ENCODE measurements around the gene MAGOHB. TPM values are rescaled to one million over a fixed set of nuclear protein-coding genes. Genes with fewer than 3 reads are reported as not detected.

Gene MAGOHB
- total RNA-seq, 1 experiment from 2014 or later = 72.0 TPM

GRCh38 chr12:10607885-10608458 is 5.4 kb downstream of the MAGOHB start:
- CTCF ChIA-PET = no interaction called here
- no TSS peak for BruUV-seq (replicated peaks)
- peaks cover 4% of the 10 kb centered on the region for H3K4me1 ChIP-seq (ENCODE audit: insufficient read depth, low read length, poor library complexity, severe bottlenecking)
- peaks cover 42% of the 10 kb centered on the region for H3K36me3 ChIP-seq (ENCODE audit: insufficient read depth, low read length, poor library complexity, severe bottlenecking)
- H3K27ac ChIP-seq (ENCODE audit: low read depth, low read length, poor library complexity, severe bottlenecking) = no peak overlapping the region
- POLR2A ChIA-PET (ENCODE audit: low non-redundant PET) = no interaction called here
- TF ChIP-seq CTCF (conservative IDR thresholded peaks at IDR 0.05; ENCODE audit: low read depth, low read length) (peak; percentile 31; the same call in 1 of the 2 replicates), EZH2 (IDR thresholded peaks at IDR 0.05; ENCODE audit: borderline replicate concordance, low read depth, low read length, poor library complexity, severe bottlenecking) (no peak)
- no peaks in the 10 kb centered on the region for H3K27me3 ChIP-seq (replicated peaks; ENCODE audit: insufficient read depth, low read depth, low read length, poor library complexity)
- intact Hi-C loops (cut with micrococcal nuclease; ENCODE audit: unreplicated experiment) = no loop called here
- DNase-seq (ENCODE audit: low spot score) = peak; percentile 19
- H3K4me3 ChIP-seq (ENCODE audit: low read depth, low read length, poor library complexity, severe bottlenecking) = no peak overlapping the region
- no peaks in the 10 kb centered on the region for H3K9me3 ChIP-seq (ENCODE audit: low read depth, low read length, poor library complexity, severe bottlenecking)

- DNase-seq (ENCODE audit: low spot score) = no peak
- ChIA-PET CTCF (no interaction called here), POLR2A (ENCODE audit: low non-redundant PET) (no interaction called here)
- no peaks in the 10 kb centered on the region for H3K4me1 ChIP-seq (ENCODE audit: insufficient read depth, low read length, poor library complexity, severe bottlenecking)
- H3K36me3 ChIP-seq (ENCODE audit: insufficient read depth, low read length, poor library complexity, severe bottlenecking) = peaks cover 11% of the 10 kb centered on the region
- intact Hi-C loops (cut with micrococcal nuclease; ENCODE audit: unreplicated experiment) = no loop called here
- H3K9me3 ChIP-seq (ENCODE audit: low read depth, low read length, poor library complexity, severe bottlenecking) = no peaks in the 10 kb centered on the region
- no TSS peak for BruUV-seq (replicated peaks)
- H3K27ac ChIP-seq (ENCODE audit: low read depth, low read length, poor library complexity, severe bottlenecking) = no peak overlapping the region
- no peak overlapping the region for H3K4me3 ChIP-seq (ENCODE audit: low read depth, low read length, poor library complexity, severe bottlenecking)
- no peaks in the 10 kb centered on the region for H3K27me3 ChIP-seq (replicated peaks; ENCODE audit: insufficient read depth, low read depth, low read length, poor library complexity)
- TF ChIP-seq CTCF (conservative IDR thresholded peaks at IDR 0.05; ENCODE audit: low read depth, low read length) (no peak), EZH2 (IDR thresholded peaks at IDR 0.05; ENCODE audit: borderline replicate concordance, low read depth, low read length, poor library complexity, severe bottlenecking) (no peak)
Observed at GRCh38 chr12:10601860-10602259, 11.5 kb downstream of the MAGOHB start.

GRCh38 chr12:10600988-10601387 is 12.4 kb downstream of the MAGOHB start:
- no peak overlapping the region for H3K4me3 ChIP-seq (ENCODE audit: low read depth, low read length, poor library complexity, severe bottlenecking)
- H3K9me3 ChIP-seq (ENCODE audit: low read depth, low read length, poor library complexity, severe bottlenecking) = no peaks in the 10 kb centered on the region
- POLR2A ChIA-PET (ENCODE audit: low non-redundant PET) = no interaction called here
- no peak for DNase-seq (ENCODE audit: low spot score)
- TF ChIP-seq EZH2 (IDR thresholded peaks at IDR 0.05; ENCODE audit: borderline replicate concordance, low read depth, low read length, poor library complexity, severe bottlenecking) (no peak), CTCF (conservative IDR thresholded peaks at IDR 0.05; ENCODE audit: low read depth, low read length) (no peak)
- no peak overlapping the region for H3K27ac ChIP-seq (ENCODE audit: low read depth, low read length, poor library complexity, severe bottlenecking)
- CTCF ChIA-PET = no interaction called here
- H3K36me3 ChIP-seq (ENCODE audit: insufficient read depth, low read length, poor library complexity, severe bottlenecking) = peaks cover 4% of the 10 kb centered on the region
- H3K27me3 ChIP-seq (replicated peaks; ENCODE audit: insufficient read depth, low read depth, low read length, poor library complexity) = no peaks in the 10 kb centered on the region
- intact Hi-C loops (cut with micrococcal nuclease; ENCODE audit: unreplicated experiment) = no loop called here
- no peaks in the 10 kb centered on the region for H3K4me1 ChIP-seq (ENCODE audit: insufficient read depth, low read length, poor library complexity, severe bottlenecking)
- BruUV-seq (replicated peaks) = no TSS peak
